Memory B cell (primary cell): ENCODE measurements around the gene MKRN2.
A peak's percentile ranks its signal among the peaks of the same experiment; 100 is the strongest.

Source experiments
- ATAC-seq: fragments of 150-1000 bp; cut with Tn5 transposase; 2 replicates; pipeline ENCODE4 v1.10.0; 2021; ENCODE audit warnings: low read depth, mild to moderate bottlenecking, moderate library complexity
- DNase-seq, 2 donors: peaks; one replicate each; pipeline ENCODE4 v3.0.0; 2022; ENCODE audit warnings: low spot score in 2 of 2
- H3K27ac Mint-ChIP-seq: one replicate; pipeline ENCODE4 v1.8.0; 2022; ENCODE audit warnings: mild to moderate bottlenecking, moderate library complexity, mixed read lengths
- H3K27me3 Mint-ChIP-seq: one replicate; pipeline ENCODE4 v1.8.0; 2022; ENCODE audit warnings: mixed read lengths
- H3K36me3 Mint-ChIP-seq: one replicate; pipeline ENCODE4 v1.8.0; 2022; ENCODE audit warnings: mild to moderate bottlenecking, mixed read lengths
- H3K4me1 Mint-ChIP-seq: one replicate; pipeline ENCODE4 v1.8.0; 2022; ENCODE audit warnings: mixed read lengths
- H3K4me3 Mint-ChIP-seq: one replicate; pipeline ENCODE4 v1.8.0; 2022; ENCODE audit warnings: mild to moderate bottlenecking, moderate library complexity, mixed read lengths
- H3K9me3 Mint-ChIP-seq: one replicate; pipeline ENCODE4 v1.8.0; 2022; ENCODE audit warnings: mixed read lengths

The MKRN2 gene

GRCh38 chr3:12588039-12589009 is 31.4 kb downstream of the MKRN2 start:
- Mint-ChIP-seq H3K27me3 (no peaks in the 10 kb centered on the region), H3K27ac (peak overlapping the region; percentile 67), H3K36me3 (peaks cover 27% of the 10 kb centered on the region), H3K4me3 (no peak overlapping the region), H3K9me3 (no peaks in the 10 kb centered on the region), H3K4me1 (peaks cover 10% of the 10 kb centered on the region)
- DNase-seq (no peak), ATAC-seq (no peak)

DNA sequence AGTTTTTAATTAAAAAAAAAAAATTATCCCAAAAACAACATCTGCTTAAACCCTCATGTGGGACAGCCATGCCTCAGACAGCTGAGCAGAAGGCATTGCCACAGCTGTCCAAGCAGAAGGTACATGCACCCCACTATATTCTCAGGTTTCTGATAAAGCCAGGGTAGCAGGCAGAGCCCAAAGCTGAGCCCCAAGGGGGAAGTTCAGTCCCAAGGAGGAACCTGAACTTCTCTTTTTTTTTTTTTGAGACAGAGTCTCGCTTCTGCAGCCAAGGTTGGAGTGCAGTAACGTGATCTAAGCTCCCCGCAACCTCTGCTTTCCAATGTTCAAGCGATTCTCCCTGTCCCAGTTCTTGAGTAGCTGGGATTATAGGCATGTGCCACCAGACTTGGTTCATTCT is 33.2 kb downstream of the MKRN2 start:
- Mint-ChIP-seq H3K4me1 (peaks cover 10% of the 10 kb centered on the region), H3K4me3 (no peak overlapping the region), H3K27ac (no peak overlapping the region), H3K9me3 (no peaks in the 10 kb centered on the region), H3K36me3 (peaks cover 28% of the 10 kb centered on the region), H3K27me3 (no peaks in the 10 kb centered on the region)
- peak; percentile 97 for ATAC-seq
- DNase-seq, result peak in 1 of 2 donors; percentile 12

DNA sequence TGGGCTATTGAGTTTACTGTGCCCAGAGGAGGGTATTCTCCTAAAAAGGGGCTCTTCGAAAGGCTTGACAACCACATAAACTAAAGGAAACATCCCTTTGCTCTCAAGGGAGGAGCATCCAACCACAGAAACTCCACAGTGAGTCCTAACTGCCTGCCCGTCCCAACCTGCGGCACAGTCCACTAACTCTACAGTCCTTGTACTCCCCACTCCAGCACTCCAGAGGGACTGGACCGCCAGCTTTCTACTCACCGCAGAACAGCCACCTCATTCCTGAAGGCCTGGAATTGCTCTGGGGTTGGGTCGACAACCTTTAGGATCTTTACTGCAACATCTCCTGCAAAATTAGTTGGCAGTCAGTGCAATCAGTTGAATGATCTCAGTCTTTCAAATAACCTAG is 34.6 kb downstream of the MKRN2 start:
- peaks cover 10% of the 10 kb centered on the region for H3K4me1 Mint-ChIP-seq
- no peaks in the 10 kb centered on the region for H3K9me3 Mint-ChIP-seq
- H3K36me3 Mint-ChIP-seq, result peaks cover 34% of the 10 kb centered on the region
- ATAC-seq (no peak), DNase-seq (no peak)
- peak overlapping the region; percentile 50 for H3K27ac Mint-ChIP-seq
- no peak overlapping the region for H3K4me3 Mint-ChIP-seq
- no peaks in the 10 kb centered on the region for H3K27me3 Mint-ChIP-seq

DNA sequence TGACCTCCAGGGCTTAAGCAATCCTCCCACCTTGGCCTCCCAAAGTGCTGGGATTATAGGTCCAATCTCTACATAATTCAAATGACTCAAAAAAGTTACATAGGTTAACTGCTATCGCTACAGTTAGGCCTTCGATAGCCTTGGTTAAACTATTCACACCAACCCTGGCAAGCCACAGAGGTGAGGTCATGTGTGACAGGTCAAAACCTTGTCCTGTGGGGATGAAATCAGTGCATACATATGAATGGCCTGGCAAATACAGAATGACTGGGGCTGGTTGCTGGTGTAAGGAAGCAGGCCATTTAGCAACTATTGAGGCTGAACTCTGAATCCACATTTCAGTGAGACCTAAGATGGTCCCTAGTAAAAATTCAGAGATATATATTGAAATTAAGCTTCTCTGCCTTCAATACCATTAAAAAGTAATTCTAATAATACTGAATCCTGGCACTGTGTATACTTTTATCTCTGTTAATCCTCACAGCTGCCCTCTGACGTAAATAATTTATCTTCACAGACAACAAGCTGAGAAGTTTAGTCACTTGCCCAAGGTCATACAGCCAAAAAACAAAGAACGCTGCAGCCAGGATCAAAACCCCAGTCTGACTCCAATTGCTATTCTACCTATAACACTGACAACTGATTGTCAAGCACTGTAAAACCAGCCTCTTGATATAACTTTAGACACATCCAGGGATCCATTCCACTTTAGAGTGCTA is 35.3 kb downstream of the MKRN2 start:
- no peaks in the 10 kb centered on the region for H3K9me3 Mint-ChIP-seq
- peaks cover 36% of the 10 kb centered on the region for H3K36me3 Mint-ChIP-seq
- H3K4me1 Mint-ChIP-seq, result peaks cover 10% of the 10 kb centered on the region
- H3K4me3 Mint-ChIP-seq, result no peak overlapping the region
- ATAC-seq (no peak), DNase-seq (no peak)
- no peaks in the 10 kb centered on the region for H3K27me3 Mint-ChIP-seq
- H3K27ac Mint-ChIP-seq, result peak overlapping the region; percentile 50

DNA sequence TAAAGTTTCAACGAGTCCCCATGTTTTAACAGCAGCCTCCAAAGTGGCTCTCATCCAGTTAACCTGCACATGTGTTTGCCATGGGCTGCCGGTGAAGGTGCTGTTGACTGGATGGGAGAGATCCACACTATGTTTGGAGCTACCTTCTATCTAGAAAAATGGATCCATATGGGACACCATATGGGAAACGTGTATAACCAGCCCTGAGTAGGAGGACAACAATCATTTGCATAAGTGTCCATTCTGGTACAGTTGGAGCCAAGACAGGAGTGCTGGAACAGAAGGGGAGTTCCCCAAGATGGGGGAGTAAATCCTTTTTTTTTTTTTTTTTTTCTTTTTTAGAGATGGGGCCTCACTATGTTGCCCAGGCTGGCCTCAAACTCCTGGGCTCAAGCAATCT is 36.6 kb downstream of the MKRN2 start:
- ATAC-seq (no peak), DNase-seq (no peak)
- Mint-ChIP-seq H3K27ac (peak overlapping the region; percentile 82), H3K9me3 (no peaks in the 10 kb centered on the region), H3K4me3 (no peak overlapping the region), H3K4me1 (peaks cover 10% of the 10 kb centered on the region), H3K36me3 (peaks cover 40% of the 10 kb centered on the region), H3K27me3 (no peaks in the 10 kb centered on the region)

DNA sequence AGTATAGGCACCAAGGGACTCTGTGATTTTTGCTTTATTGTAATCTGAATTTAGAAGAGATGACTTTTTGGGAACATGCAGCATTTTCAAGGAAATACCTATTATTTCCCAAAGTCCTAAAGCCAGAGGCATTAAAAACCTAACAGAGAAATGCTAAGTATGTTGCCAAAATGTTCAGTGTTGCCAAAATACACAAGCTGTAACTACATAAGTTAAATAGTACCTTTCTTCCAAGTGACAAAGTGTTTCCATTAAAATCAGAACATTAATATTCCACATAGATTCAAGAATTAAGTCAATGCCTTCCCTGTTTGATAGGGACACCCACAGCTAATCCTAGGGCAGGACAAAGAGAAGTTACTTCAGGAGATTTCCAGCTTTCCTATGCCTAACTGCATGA is 42.0 kb downstream of the MKRN2 start:
- peaks cover 36% of the 10 kb centered on the region for H3K36me3 Mint-ChIP-seq
- H3K4me3 Mint-ChIP-seq, result no peak overlapping the region
- no peak for DNase-seq
- H3K9me3 Mint-ChIP-seq, result no peaks in the 10 kb centered on the region
- H3K27ac Mint-ChIP-seq, result no peak overlapping the region
- ATAC-seq, result no peak
- H3K4me1 Mint-ChIP-seq, result no peaks in the 10 kb centered on the region
- no peaks in the 10 kb centered on the region for H3K27me3 Mint-ChIP-seq

DNA sequence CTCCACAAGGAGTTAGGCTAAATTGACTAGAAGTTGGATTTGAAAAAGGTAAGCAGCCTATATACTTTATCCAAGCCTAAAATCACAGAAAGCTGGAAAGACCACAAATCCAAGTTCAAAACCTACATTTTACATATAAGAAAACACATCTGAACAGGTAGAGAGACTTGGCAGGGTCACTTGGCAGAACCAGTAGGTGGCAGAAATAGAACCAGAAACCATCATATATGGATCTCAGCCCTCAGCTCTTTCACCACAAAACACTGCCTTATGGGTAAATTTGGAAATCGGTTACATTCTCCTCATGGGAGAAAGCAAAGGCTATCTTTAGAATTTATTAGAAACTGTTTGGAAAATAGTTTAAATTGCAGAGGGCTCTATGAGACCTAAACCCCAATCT is 44.2 kb downstream of the MKRN2 start:
- no peak for DNase-seq
- Mint-ChIP-seq H3K9me3 (no peaks in the 10 kb centered on the region), H3K4me3 (no peak overlapping the region), H3K4me1 (no peaks in the 10 kb centered on the region), H3K27ac (no peak overlapping the region), H3K36me3 (peaks cover 25% of the 10 kb centered on the region), H3K27me3 (no peaks in the 10 kb centered on the region)
- no peak for ATAC-seq

GRCh38 chr3:12603969-12604368 is 47.1 kb downstream of the MKRN2 start:
- H3K27ac Mint-ChIP-seq, result no peak overlapping the region
- ATAC-seq, result no peak
- H3K4me1 Mint-ChIP-seq, result no peaks in the 10 kb centered on the region
- no peak for DNase-seq
- H3K9me3 Mint-ChIP-seq, result no peaks in the 10 kb centered on the region
- H3K36me3 Mint-ChIP-seq, result peaks cover 23% of the 10 kb centered on the region
- no peaks in the 10 kb centered on the region for H3K27me3 Mint-ChIP-seq
- H3K4me3 Mint-ChIP-seq, result no peak overlapping the region

DNA sequence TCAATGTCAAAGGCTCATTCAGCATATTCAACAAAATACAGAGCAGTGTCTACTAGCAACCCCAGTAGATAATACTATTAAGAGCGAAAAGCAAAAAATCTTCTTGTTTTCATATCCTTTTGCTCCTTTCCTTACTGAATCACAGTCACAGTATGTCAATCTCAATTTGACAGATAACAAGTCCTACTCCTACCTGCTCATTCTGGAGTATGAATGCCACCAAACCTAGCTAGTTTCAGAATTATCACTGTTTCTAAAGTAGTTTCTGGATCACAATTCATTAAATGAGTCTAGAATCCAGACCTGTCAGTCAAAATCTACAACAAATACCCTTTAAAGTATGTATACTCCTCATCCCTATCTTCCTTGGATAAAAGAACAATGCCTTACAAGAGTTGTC is 51.5 kb downstream of the MKRN2 start:
- Mint-ChIP-seq H3K4me1 (peaks cover under 1% of the 10 kb centered on the region), H3K36me3 (peaks cover 16% of the 10 kb centered on the region), H3K27ac (no peak overlapping the region), H3K4me3 (no peak overlapping the region), H3K9me3 (no peaks in the 10 kb centered on the region), H3K27me3 (no peaks in the 10 kb centered on the region)
- DNase-seq (no peak), ATAC-seq (no peak)

DNA sequence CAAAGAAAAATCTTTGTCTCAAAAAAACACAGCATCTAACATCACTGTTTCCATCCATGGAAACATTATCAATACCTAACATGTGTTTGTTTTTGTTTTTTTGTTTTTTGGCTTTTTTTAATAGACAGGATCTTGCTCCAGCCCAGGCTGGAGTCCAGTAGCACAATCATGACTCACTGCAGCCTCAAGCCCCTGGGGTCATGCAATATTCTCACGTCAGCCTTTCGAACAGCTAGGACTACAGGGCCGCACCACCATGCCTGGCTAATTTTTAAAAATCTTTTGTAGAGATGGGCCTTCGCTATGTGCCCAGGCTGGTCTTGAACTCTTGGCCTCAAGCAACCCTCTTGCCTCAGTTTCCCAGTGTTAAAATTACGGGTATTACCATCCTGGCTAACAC is 54.2 kb downstream of the MKRN2 start:
- H3K27me3 Mint-ChIP-seq, result no peaks in the 10 kb centered on the region
- ATAC-seq (no peak), DNase-seq (no peak)
- H3K36me3 Mint-ChIP-seq, result peaks cover 20% of the 10 kb centered on the region
- H3K4me3 Mint-ChIP-seq, result no peak overlapping the region
- H3K9me3 Mint-ChIP-seq, result no peaks in the 10 kb centered on the region
- peaks cover 6% of the 10 kb centered on the region for H3K4me1 Mint-ChIP-seq
- H3K27ac Mint-ChIP-seq, result no peak overlapping the region

DNA sequence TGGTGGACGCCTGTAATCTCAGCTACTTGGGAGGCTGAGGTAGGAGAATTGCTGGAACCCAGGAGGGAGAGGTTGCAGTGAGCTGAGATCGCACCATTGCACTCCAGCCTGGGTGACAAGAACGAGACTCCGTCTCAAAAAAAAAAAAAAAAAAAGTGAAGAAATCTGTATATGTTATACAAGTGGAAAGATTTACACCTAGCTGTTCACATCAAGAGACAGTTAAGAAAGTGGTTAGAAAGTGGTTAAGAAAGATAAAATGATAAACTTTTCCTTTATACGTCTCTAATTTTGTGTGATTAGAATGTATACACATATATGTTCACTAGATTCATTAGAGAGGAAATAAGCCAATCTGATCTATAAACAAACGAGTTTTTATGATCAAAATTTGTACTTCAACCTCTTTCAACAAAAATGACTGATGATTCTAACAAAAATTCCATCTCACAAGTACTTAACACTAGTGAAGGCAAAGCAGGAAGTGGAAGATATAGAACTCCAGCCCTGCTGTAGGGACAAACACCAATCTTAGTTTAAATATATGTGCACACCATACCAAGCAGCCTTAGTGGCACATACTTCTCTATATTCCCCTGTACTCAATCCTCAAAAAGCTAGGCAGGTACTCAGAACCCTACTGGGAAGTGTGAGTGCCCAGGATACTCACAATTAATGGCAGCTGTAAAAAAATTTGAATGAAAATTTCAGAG is 55.8 kb downstream of the MKRN2 start:
- no peak for ATAC-seq
- Mint-ChIP-seq H3K4me3 (no peak overlapping the region), H3K9me3 (no peaks in the 10 kb centered on the region), H3K27me3 (no peaks in the 10 kb centered on the region), H3K27ac (no peak overlapping the region), H3K4me1 (peaks cover 6% of the 10 kb centered on the region), H3K36me3 (peaks cover 23% of the 10 kb centered on the region)
- DNase-seq, result no peak

DNA sequence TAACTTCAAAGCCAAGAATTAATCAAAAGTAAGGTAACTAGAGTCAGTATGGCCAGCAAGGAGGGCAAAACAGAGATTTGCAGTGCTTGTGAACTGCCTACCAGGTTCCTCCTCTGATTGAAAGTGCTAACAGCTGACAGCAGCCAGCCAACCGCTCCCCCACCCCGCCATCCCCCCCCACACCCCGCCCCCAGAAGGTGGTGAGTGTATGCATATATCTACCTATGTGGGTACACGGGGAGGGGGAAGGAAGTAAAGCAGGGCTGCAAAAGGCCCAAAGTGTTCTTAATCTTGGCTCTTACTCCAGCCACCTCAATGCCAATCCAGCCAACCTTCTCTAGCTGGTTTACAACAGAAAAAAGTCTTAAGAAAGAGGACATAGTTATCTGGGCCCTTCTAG is 56.4 kb downstream of the MKRN2 start:
- Mint-ChIP-seq H3K27me3 (no peaks in the 10 kb centered on the region), H3K4me3 (no peak overlapping the region), H3K36me3 (peaks cover 24% of the 10 kb centered on the region), H3K9me3 (no peaks in the 10 kb centered on the region), H3K27ac (peak overlapping the region; percentile 71), H3K4me1 (peaks cover 6% of the 10 kb centered on the region)
- no peak for ATAC-seq
- no peak for DNase-seq

GRCh38 chr3:12615266-12615665 is 58.4 kb downstream of the MKRN2 start:
- ATAC-seq (no peak), DNase-seq (no peak)
- Mint-ChIP-seq H3K9me3 (no peaks in the 10 kb centered on the region), H3K36me3 (peaks cover 16% of the 10 kb centered on the region), H3K27me3 (no peaks in the 10 kb centered on the region), H3K4me3 (no peak overlapping the region), H3K27ac (peak overlapping the region; percentile 82), H3K4me1 (peaks cover 6% of the 10 kb centered on the region)

GRCh38 chr3:12618426-12618825 is 61.5 kb downstream of the MKRN2 start:
- DNase-seq (no peak), ATAC-seq (no peak)
- no peak overlapping the region for H3K27ac Mint-ChIP-seq
- H3K4me1 Mint-ChIP-seq, result peaks cover 18% of the 10 kb centered on the region
- H3K27me3 Mint-ChIP-seq, result no peaks in the 10 kb centered on the region
- H3K4me3 Mint-ChIP-seq, result no peak overlapping the region
- peaks cover 12% of the 10 kb centered on the region for H3K36me3 Mint-ChIP-seq
- H3K9me3 Mint-ChIP-seq, result no peaks in the 10 kb centered on the region
